HG03575 (cell line): ENCODE results near the gene SNCB.

Experiments
- ATAC-seq: cut with Tn5 transposase; IDR thresholded peaks from one replicate; pipeline ENCODE4 v1.9.1; 2021; ENCODE audit not compliant: unreplicated experiment, insufficient number of reproducible peaks, low FRiP score; ENCODE audit errors: extremely low read depth

SNCB gene

DNA sequence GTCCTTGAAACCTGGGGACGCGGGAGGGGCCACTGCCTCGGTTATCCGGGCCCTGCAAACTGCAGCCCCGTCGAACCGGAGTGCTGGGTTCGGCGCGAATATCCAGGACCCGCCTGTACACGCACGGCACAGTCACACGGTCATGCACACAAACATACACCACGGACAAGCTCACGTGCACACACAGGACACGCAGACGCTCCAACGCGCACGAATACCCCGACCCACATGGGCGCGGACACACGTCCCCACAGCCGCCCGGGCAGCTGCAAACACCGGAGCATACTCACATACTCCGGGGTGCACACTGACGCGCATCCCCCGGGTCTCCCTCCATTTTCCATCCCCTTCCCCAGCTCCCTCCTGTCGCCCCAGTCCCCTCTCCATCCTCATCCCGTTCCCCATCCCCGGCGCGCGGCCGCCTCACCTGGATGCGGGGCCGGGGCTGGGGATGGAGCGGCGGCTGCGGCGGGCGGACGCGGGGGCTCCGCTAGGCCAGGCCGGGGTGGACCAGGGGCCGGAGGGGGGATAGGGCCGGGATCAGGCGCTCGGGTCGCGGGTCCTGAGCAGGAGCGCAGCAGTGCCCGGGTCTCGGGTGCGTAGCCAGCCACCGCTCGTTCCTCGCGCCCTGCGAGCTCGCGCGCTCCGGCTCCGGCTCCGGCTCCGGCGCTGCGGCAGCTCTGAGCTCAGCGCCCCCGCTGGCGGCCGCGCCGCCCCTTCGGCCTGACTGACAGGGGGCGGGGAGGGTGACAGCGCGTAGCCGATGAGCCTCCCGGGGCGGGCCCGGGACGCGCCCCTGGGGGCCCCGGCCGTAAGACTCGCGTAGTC, at the start of gene SNCB, which contains the start of gene EIF4E1B:
Gene SNCB (minus strand): TSS at position 682 of the 828 bp plus-strand sequence. CDS start 880 bp downstream, outside the sequence.
Gene EIF4E1B (plus strand): TSS at position 823 of the 828 bp plus-strand sequence. CDS start 12,113 bp downstream, outside the sequence.
- no peak for ATAC-seq

GRCh38 chr5:176679365-176680225, 49.3 kb upstream of the SNCB start:
- no peak for ATAC-seq

- ATAC-seq = no peak
Measured at GRCh38 chr5:176678584-176678983, 48.2 kb upstream of the SNCB start.

DNA sequence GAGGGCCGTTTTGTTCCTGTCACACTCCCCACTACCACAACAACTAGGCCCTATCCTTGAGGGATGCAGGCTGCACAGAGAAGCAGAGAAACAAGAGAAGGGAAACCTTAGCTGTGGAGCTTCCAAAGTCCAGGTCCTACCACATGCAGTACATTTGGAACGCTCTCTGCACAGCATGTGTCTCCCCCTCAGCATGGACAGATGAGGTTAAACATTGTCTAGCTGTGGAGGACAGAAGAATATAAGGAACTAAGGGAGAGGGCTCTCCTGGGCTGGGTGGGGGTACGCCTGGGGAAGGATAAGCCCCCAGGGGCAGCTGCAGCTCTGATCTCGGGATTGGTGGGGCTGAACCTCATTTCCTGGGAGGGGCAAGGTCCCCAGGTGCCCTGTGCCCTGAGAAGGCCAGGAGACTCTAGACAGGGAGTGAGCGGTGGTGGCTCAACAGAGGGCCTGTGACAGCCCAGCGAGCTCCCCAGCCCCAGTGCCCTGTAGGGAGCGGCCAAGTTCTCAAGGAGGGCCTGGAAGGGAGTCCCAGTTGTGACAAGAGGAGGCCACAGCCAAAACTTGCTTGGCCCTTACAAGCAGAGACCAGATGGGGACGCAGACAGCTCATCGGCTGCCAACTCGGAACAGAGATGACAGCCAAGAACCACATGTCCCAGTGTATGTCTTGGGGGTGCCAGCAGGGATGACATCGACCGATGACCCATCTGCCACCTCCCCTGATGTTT, 47.0 kb upstream of the SNCB start:
- ATAC-seq = no peak

- no peak for ATAC-seq
Measured at GRCh38 chr5:176676361-176676824, 46.1 kb upstream of the SNCB start.

GRCh38 chr5:176675676-176676360, 45.5 kb upstream of the SNCB start:
- ATAC-seq = no peak

- ATAC-seq = no peak
Measured at GRCh38 chr5:176674799-176675198, 44.5 kb upstream of the SNCB start.

GRCh38 chr5:176673651-176674583, 43.6 kb upstream of the SNCB start:
- no peak for ATAC-seq

DNA sequence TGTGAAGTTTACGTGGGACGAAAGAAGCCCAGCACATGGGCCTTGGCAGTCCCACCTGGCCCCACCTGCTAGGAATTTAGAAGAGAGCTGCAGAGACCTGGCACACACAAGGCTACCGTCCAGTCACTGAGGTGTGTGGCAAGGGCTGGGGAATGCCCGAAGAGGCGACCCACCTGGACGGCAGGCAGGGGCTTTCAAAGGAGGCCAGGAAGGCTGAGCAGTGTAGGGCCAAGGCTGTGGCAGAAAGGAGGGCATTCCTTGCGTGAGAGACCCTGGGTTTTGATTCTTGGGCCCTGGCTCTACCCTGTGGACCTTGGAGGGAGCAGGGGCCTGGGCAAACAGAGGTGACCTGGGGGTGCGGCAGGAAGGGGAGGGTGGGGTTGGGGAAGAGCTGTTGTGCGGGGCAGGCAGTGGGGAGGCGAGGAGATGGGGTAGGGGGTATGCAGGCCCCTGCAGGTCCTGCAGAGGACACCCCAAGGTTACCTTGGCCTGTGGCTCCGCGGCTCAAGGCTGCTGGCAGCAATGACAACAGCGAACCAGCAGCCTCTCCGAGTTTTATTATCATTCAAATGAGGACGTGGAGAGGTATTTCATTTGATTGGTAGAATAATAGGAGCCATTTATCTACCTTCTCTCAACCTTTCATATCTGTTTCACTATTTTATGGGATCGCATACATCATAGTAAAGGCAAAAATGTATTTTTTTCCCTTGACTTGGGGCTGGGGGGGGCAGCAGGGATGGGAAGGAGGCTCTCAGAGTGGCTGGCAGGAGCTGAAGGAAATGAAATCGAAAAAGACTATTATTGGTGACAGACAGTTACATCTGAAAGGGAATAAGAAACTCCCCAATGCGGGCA, 41.8 kb upstream of the SNCB start:
- ATAC-seq = no peak

DNA sequence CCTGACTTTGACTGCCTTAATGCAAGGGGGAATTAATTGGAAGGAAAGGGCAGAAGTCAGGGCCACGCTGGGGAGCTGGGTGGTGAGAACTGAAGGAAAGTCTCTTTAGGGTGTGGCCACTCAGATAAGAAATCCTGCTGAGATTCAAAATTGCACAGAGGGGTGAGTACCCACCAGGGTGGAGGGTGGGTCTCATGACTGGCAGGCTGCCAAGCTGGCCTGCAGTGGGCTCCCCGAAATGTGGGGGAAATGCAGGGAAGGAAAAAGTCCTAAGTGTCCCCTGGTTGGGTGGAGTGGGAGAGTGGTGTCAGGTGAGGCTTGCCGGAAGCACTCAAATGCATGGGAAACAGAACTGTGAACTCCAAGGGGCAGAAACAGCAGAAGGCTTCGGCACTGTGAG, 41.1 kb upstream of the SNCB start:
- ATAC-seq = no peak

GRCh38 chr5:176670449-176670848, 40.1 kb upstream of the SNCB start:
- no peak for ATAC-seq

GRCh38 chr5:176667637-176668036, 37.3 kb upstream of the SNCB start:
- ATAC-seq = no peak

DNA sequence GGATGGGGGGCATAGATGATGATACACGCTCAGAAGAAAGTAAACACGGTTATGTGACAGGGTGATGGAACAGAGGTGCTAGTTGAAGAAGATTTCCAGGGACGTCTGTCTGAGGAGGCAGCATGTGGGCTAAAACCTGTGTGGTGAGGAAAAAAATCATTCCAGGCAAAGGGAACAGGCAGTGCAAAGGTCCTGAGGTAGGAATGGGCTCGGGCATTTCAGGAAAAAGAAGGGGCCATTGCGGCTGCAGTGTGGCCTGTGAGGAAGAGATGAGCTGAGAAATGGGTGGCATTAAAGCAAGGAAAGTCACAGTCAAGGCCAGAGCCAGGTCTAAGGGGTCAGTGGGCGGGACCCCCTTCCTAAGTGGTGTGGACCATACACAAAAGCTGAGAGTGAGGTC, 35.2 kb upstream of the SNCB start:
- ATAC-seq = no peak

DNA sequence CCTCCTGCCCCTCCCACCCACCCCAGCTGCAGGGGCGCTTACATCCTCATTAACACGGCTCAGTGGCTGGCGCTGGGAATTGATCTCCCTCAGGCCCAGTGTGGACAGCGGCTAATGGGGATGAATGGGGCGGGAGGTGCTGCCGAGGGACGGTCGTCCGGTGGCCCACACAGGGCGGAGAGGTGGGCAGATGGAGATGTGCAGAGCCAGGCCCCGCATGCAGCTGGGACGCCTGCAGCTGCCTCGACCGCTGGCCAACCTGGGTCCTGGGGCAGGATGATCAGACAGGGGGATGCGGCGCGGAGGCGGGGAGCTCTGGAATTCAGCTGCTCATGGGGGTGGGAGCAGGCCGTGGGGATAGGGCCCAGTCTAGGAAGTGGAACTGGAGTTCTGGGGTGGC, 34.6 kb upstream of the SNCB start:
- no peak for ATAC-seq

DNA sequence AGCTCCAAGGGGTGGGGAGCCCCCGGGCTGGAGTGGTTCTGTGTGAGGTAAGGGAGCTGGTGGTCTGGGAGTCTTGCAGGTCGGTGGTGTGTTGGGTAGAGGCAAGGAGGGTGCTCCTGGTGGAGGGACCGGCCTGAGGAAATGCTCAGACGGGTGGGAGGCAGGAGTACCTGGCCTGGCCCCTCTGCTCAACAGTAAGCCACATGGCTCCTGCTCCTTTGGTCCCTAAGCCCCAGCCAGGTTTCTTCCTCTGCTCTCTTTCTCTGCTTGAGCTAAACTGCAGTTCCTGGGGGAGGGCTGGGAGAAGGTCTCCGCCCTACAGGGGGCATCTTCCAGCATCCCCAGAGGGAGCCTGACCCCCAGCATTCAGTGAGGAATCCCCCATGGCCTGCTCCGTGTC, 34.1 kb upstream of the SNCB start:
- ATAC-seq = no peak

DNA sequence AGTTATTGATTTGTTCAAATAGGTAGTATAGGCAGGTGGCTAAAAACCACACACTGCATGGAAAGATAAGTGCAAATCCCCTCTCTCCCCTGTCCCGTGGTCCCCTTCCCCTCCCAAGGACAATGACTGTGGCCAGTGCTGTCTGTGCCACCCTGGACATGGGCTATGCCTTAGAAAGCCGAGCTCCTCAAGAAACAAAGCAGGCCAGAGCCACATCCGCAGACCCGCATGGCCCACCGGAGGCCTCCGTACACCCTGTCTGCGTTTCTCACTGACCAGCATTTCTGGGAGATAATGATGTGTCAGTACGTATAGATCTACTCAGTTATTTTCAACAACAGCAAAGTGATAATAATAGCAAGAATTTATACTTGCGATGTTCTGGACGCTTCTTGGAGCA, 33.2 kb upstream of the SNCB start:
- ATAC-seq = no peak
